Keratinocyte (primary cell): ENCODE results near the gene PAGR1. TPM values are rescaled to one million over a fixed set of nuclear protein-coding genes. Genes with fewer than 3 reads are reported as not detected.

Experiments
- DNase-seq: peaks from one replicate; pipeline ENCODE4 v3.0.0-alpha.2; 2011; ENCODE audit warnings: low read depth, missing footprints, low spot score
- FAIRE-seq: peaks from 2 replicates; lab custom pipeline; 2011; peaks lifted over from hg19 to GRCh38; lab: Jason Lieb, UNC
- H2AFZ ChIP-seq: 2 replicates; pipeline ENCODE4 v1.6.0; 2012; ENCODE audit warnings: low read length, control low read depth, inconsistent platforms; ENCODE audit not compliant: control insufficient read depth
- H3K27ac ChIP-seq: 2 replicates; pipeline ENCODE4 v1.5.1; 2011; ENCODE audit warnings: low read length; ENCODE audit not compliant: control insufficient read depth, insufficient read depth
- H3K27me3 ChIP-seq: 3 replicates; pipeline ENCODE4 v1.6.0; 2011; ENCODE audit warnings: low read length; ENCODE audit not compliant: control insufficient read depth, insufficient read depth; ENCODE audit errors: extremely low read depth
- H3K36me3 ChIP-seq, 2 experiments: 2 replicates in 1 of 2; 3 replicates in 1 of 2; pipeline ENCODE4 v1.5.1; 2011; ENCODE audit warnings: low read length in 2 of 2, mild to moderate bottlenecking in 1 of 2; ENCODE audit not compliant: control insufficient read depth in 2 of 2, insufficient read depth in 2 of 2; ENCODE audit errors: extremely low read depth in 1 of 2
- H3K4me1 ChIP-seq: 3 replicates; pipeline ENCODE4 v1.5.1; 2011; ENCODE audit warnings: low read length; ENCODE audit not compliant: control insufficient read depth, insufficient read depth; ENCODE audit errors: extremely low read depth
- H3K4me2 ChIP-seq: 3 replicates; pipeline ENCODE4 v1.6.0; 2011; ENCODE audit warnings: low read depth, low read length; ENCODE audit not compliant: control insufficient read depth, insufficient read depth; ENCODE audit errors: extremely low read depth
- H3K4me3 ChIP-seq, 3 experiments: fragments of 200-600 bp in 1 of 3; sonication (generic) in 1 of 3; 2 replicates in 2 of 3; 3 replicates in 1 of 3; pipeline ENCODE4 v1.5.1; 2011 to 2016; ENCODE audit warnings: low read length in 3 of 3, mild to moderate bottlenecking in 3 of 3, control low read depth in 2 of 3, inconsistent platforms in 1 of 3, low read depth in 1 of 3, mixed read lengths in 1 of 3, mixed run types in 1 of 3, moderate library complexity in 1 of 3; ENCODE audit not compliant: control insufficient read depth in 2 of 3, insufficient read depth in 2 of 3; ENCODE audit errors: extremely low read depth in 1 of 3
- H3K79me2 ChIP-seq: 2 replicates; pipeline ENCODE4 v1.6.0; 2012; ENCODE audit warnings: low read length; ENCODE audit not compliant: control insufficient read depth, insufficient read depth
- H3K9ac ChIP-seq: 3 replicates; pipeline ENCODE4 v1.6.0; 2011; ENCODE audit warnings: low read length; ENCODE audit not compliant: control insufficient read depth, insufficient read depth; ENCODE audit errors: extremely low read depth
- H3K9me1 ChIP-seq: 3 replicates; pipeline ENCODE4 v1.6.0; 2011; ENCODE audit warnings: low read length; ENCODE audit not compliant: control insufficient read depth, insufficient read depth; ENCODE audit errors: extremely low read depth
- H3K9me3 ChIP-seq: 2 replicates; pipeline ENCODE4 v1.5.1; 2012; ENCODE audit warnings: low read depth, low read length; ENCODE audit not compliant: control insufficient read depth
- H4K20me1 ChIP-seq: 3 replicates; pipeline ENCODE4 v1.6.0; 2011; ENCODE audit warnings: low read length; ENCODE audit not compliant: control insufficient read depth, insufficient read depth; ENCODE audit errors: extremely low read depth
- EZH2 ChIP-seq: IDR thresholded peaks from one replicate; pipeline ENCODE4 v1.6.1; 2012; ENCODE audit warnings: inconsistent platforms, mild to moderate bottlenecking, low read length, moderate library complexity
- dilution Hi-C: fragments of 300-500 bp; cut with MboI; formaldehyde crosslinking; loops from one replicate; pipeline ENCODE4 v1.7.0; 2020; ENCODE audit warnings: low sequenced_read_pairs; ENCODE audit not compliant: extremely low pct_ligation_motif_present
- polyA plus RNA-seq, 5 experiments: library from polyadenylated mRNA; depleted of rRNA in 3 of 5; stranded (reverse) in 3 of 5; stranded (forward) in 1 of 5; unstranded in 1 of 5; fragments of >200 nt; gene quantifications; 1 replicate in 1 of 5; 2 replicates in 3 of 5; 3 replicates in 1 of 5; pipeline versions ENCODE4 v1.2.1 to v1.2.3, GENCODE V29; 2011 to 2012; ENCODE audit warnings: missing spikeins in 2 of 5, low read depth in 1 of 5, low replicate concordance in 1 of 5
- TF ChIP-seq, protein P1 (sequence below), 3 experiments: IDR thresholded peaks in 1 of 3; conservative IDR thresholded peaks in 1 of 3; optimal IDR thresholded peaks in 1 of 3; 2 replicates in 2 of 3; 3 replicates in 1 of 3; pipeline versions ENCODE3 to v1.5.1; 2011; ENCODE audit warnings: low read length in 3 of 3, mild to moderate bottlenecking in 3 of 3, moderate library complexity in 2 of 3, control low read depth in 1 of 3, inconsistent platforms in 1 of 3; ENCODE audit not compliant: insufficient read depth in 2 of 3; ENCODE audit errors: extremely low read depth in 1 of 3

The PAGR1 gene
- polyA plus RNA-seq, 1 donor (not counting 4 experiments of a cell fraction or from before 2014, with no cell fraction given) = 13.6 TPM

DNA sequence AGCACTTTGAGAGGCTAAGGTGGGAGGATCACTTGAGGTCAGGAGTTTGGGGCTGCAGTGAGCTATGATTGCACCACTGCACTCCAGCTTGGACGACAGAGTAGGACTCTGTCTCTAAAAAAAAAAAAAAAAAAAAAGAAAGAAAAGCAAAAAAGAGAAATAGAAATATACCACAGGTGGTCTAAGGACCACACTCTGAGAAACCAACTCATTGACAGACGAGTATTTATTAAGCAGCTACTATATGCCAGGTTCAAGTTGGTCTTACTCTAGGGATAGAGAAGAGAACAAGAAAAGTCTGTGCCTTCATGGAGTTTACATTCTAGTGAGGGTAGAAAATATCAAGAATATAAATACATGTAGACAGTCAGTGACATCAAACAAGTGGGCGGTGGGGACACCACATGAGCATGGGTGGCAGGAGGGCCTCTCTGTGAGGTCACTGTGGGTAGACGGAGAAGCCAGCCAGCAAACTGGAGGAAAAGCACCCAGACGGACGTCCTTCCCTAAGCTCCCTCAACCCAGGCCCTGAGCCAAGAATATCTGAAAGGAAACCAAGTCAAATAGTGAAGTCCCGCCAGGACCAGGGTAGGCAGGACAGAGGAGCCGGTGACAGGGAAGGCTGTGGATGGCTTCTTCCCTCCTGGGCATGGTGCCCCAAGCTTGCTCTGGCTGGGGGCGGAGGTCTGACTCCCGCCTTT lies 42.3 kb downstream of the PAGR1 start:
- Histone ChIP-seq H3K79me2 (peaks cover 8% of the 10 kb centered on the region), H2AFZ (no peak overlapping the region), H3K4me1 (peaks cover 4% of the 10 kb centered on the region), H3K9ac (no peak overlapping the region), H3K4me2 (no peak overlapping the region), H3K9me1 (peaks cover 2% of the 10 kb centered on the region), H3K27me3 (no peaks in the 10 kb centered on the region), H4K20me1 (no peaks in the 10 kb centered on the region), H3K27ac (no peak overlapping the region), H3K4me3 (no peak overlapping the region), H3K36me3 (peaks cover 9 to 13% of the 10 kb centered on the region in 2 experiments), H3K9me3 (no peaks in the 10 kb centered on the region)
- dilution Hi-C loops = no loop called here
- FAIRE-seq = no peak
- TF ChIP-seq, protein P1, sequence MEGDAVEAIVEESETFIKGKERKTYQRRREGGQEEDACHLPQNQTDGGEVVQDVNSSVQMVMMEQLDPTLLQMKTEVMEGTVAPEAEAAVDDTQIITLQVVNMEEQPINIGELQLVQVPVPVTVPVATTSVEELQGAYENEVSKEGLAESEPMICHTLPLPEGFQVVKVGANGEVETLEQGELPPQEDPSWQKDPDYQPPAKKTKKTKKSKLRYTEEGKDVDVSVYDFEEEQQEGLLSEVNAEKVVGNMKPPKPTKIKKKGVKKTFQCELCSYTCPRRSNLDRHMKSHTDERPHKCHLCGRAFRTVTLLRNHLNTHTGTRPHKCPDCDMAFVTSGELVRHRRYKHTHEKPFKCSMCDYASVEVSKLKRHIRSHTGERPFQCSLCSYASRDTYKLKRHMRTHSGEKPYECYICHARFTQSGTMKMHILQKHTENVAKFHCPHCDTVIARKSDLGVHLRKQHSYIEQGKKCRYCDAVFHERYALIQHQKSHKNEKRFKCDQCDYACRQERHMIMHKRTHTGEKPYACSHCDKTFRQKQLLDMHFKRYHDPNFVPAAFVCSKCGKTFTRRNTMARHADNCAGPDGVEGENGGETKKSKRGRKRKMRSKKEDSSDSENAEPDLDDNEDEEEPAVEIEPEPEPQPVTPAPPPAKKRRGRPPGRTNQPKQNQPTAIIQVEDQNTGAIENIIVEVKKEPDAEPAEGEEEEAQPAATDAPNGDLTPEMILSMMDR (optimal IDR thresholded peaks at IDR 0.05 in 1 of 3, IDR thresholded peaks at IDR 0.05 in 1 of 3, conservative IDR thresholded peaks at IDR 0.05 in 1 of 3; ENCODE audit: extremely low read depth in 1 of 3, insufficient read depth in 2 of 3, low read length in 3 of 3) = no peak
- no peak for TF ChIP-seq EZH2
- DNase-seq = no peak

DNA sequence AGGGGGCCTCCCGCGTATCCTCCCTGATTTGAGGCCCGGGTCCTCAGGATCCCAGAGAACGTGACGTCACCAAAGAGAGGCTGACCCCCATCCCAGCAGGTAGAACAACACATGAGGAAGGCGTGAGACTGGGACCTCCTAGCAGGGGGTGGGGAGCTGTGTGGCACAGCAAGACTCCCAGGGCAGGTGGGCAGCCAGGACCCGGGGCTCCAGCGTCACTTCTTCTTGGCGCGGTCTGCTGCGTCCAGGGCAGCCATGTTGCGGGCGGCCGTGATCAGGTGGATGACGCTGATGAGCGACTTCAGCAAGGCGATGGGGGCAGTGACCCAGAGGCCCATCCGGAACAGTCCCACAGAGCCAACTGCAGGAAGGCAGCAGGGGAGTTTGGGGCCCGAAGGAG lies 43.0 kb downstream of the PAGR1 start:
- Histone ChIP-seq H3K27ac (no peak overlapping the region), H3K4me1 (peaks cover 6% of the 10 kb centered on the region), H3K27me3 (no peaks in the 10 kb centered on the region), H3K36me3 (peaks cover 9 to 13% of the 10 kb centered on the region in 2 experiments), H2AFZ (no peak overlapping the region), H4K20me1 (no peaks in the 10 kb centered on the region), H3K9ac (no peak overlapping the region), H3K9me1 (peaks cover 2% of the 10 kb centered on the region), H3K4me3 (no peak overlapping the region), H3K9me3 (no peaks in the 10 kb centered on the region), H3K4me2 (no peak overlapping the region), H3K79me2 (peaks cover 8% of the 10 kb centered on the region)
- dilution Hi-C loops = no loop called here
- no peak for DNase-seq
- TF ChIP-seq EZH2 = no peak
- TF ChIP-seq, protein P1 (optimal IDR thresholded peaks at IDR 0.05 in 1 of 3, IDR thresholded peaks at IDR 0.05 in 1 of 3, conservative IDR thresholded peaks at IDR 0.05 in 1 of 3; ENCODE audit: extremely low read depth in 1 of 3, insufficient read depth in 2 of 3, low read length in 3 of 3) = no peak
- no peak for FAIRE-seq
